Transverse colon (tissue), 4 donors: ENCODE measurements around the gene POMC. TPM values are rescaled to one million over a fixed set of nuclear protein-coding genes. Genes with fewer than 3 reads are reported as not detected.
"Not testable (repeated sequence)": the region's sequence is repeated elsewhere in the genome, so short reads cannot be mapped to it uniquely, and the experiment has no call there.

Experiments used
- DNase-seq: peaks from one replicate; pipeline ENCODE4 v3.0.0-alpha.2; 2019
- H3K27ac ChIP-seq, 4 donors: fragments of 200-600 bp; sonication (generic); 2 replicates each; pipeline ENCODE4 v1.5.1; 2016 to 2018; ENCODE audit warnings: inconsistent platforms in 4 of 4
- H3K27me3 ChIP-seq: fragments of 200-600 bp; sonication (generic); 2 replicates; pipeline ENCODE4 v1.5.1; 2017; ENCODE audit warnings: inconsistent platforms
- H3K36me3 ChIP-seq, 4 donors: fragments of 200-600 bp; sonication (generic); 2 replicates each; pipeline ENCODE4 v1.5.1; 2017 to 2019; ENCODE audit warnings: inconsistent platforms in 4 of 4
- H3K4me1 ChIP-seq, 4 donors: fragments of 200-600 bp; sonication (generic); 2 replicates each; pipeline ENCODE4 v1.5.1; 2017 to 2020; ENCODE audit warnings: inconsistent platforms in 4 of 4
- H3K4me3 ChIP-seq, 4 donors: fragments of 200-600 bp; sonication (generic); 1 replicate in 1 of 4; 2 replicates in 3 of 4; pipeline versions ENCODE4 v1.5.1 to v1.6.1; 2017 to 2019; ENCODE audit warnings: inconsistent platforms in 4 of 4
- H3K9me3 ChIP-seq, 2 donors: fragments of 200-600 bp; sonication (generic); 2 replicates each; pipeline ENCODE4 v1.5.1; 2017 to 2019; ENCODE audit warnings: inconsistent platforms in 2 of 2
- CTCF ChIP-seq, 5 experiments: fragments of 200-600 bp in 3 of 5; fragments of 450-650 bp in 2 of 5; sonication (generic) in 3 of 5; IDR thresholded peaks; 1 replicate in 2 of 5; 2 replicates in 3 of 5; pipeline ENCODE4 v1.5.1; 2016 to 2017; ENCODE audit warnings: antibody characterized with exemption in 5 of 5, inconsistent platforms in 3 of 5, mild to moderate bottlenecking in 2 of 5, moderate library complexity in 1 of 5
- EP300 ChIP-seq: sonication (generic); formaldehyde crosslinking; IDR thresholded peaks from one replicate; pipeline ENCODE4 v1.6.1; 2017; ENCODE audit warnings: antibody characterized with exemption, low read depth
- POLR2A ChIP-seq: fragments of 450-650 bp; IDR thresholded peaks from one replicate; pipeline ENCODE4 v1.6.1; 2016; ENCODE audit warnings: antibody characterized with exemption, mild to moderate bottlenecking, moderate library complexity
- POLR2AphosphoS5 ChIP-seq, 3 donors: sonication (generic); formaldehyde crosslinking; IDR thresholded peaks; one replicate each; pipeline ENCODE4 v1.6.1; 2016; ENCODE audit warnings: antibody characterized with exemption in 3 of 3
- WGBS, 2 donors: methylation state at CpG; one replicate each; pipeline ENCODE4 v1.1.5; 2018; ENCODE audit warnings: low coverage in 1 of 2; 5-methylcytosine and 5-hydroxymethylcytosine counted together
- in situ Hi-C, 4 donors: fragments of 200-750 bp; cut with MboI; loops; one replicate each; pipeline versions ENCODE4 v1.15.0 to v1.15.1; 2017; ENCODE audit warnings: low sequenced_read_pairs in 3 of 4, low pct_ligation_motif_present in 1 of 4, low pct_unique_long_range_greater_than_20kb in 1 of 4
- intact Hi-C: fragments of 100-400 bp; cut with DNase I; formaldehyde crosslinking; loops from one replicate; pipeline ENCODE4 v1.15.1; 2023; ENCODE audit warnings: low total_unique reads
- total RNA-seq, 4 donors: library from RNA; depleted of rRNA; stranded (reverse); fragments of >200 nt; gene quantifications; one replicate each; pipeline ENCODE4 v1.1.0, GENCODE V29; 2016

POMC gene
- total RNA-seq, 4 donors from 2014 or later = 7.9 to 9.0 TPM; not detected in 2

GRCh38 chr2:25145803-25146202 is 22.6 kb downstream of the POMC start:
- 71 to 72% methylated on average over 6 of the region's 6 CpGs for whole genome bisulfite sequencing, 2 donors

GRCh38 chr2:25141120-25141519 is 27.3 kb downstream of the POMC start:
- TF ChIP-seq CTCF (IDR thresholded peaks at IDR 0.05) = no peak
- TF ChIP-seq POLR2A = no peak
- TF ChIP-seq POLR2AphosphoS5 (IDR thresholded peaks at IDR 0.05) = no peak
- no peak for TF ChIP-seq EP300
- 66% methylated on average over 8 of the region's 8 CpGs; no CpG with 5 or more reads in 1 of the 2 donors for WGBS, 2 donors
- in situ Hi-C loops = loop anchor here in 2 of 4 donors (25.0 kb wide), 1 partner anchor 729 kb away; no protein-coding TSS in a partner anchor

More at GRCh38 chr2:25145803-25146202, 22.6 kb downstream of the POMC start:
- no peaks in the 10 kb centered on the region for H3K36me3 ChIP-seq
- H3K4me1 ChIP-seq = no peaks in the 10 kb centered on the region
- H3K4me3 ChIP-seq = no peak overlapping the region
- no peaks in the 10 kb centered on the region for H3K27me3 ChIP-seq
- intact Hi-C loops (no loop called here), in situ Hi-C loops (loop anchor here in 2 of 4 donors (25.0 kb wide), 1 partner anchor 734 kb away; no protein-coding TSS in a partner anchor)
- TF ChIP-seq CTCF (IDR thresholded peaks at IDR 0.05) = no peak
- TF ChIP-seq POLR2A = no peak
- no peak for TF ChIP-seq POLR2AphosphoS5 (IDR thresholded peaks at IDR 0.05)
- TF ChIP-seq EP300 = no peak
- H3K27ac ChIP-seq = no peak overlapping the region
- DNase-seq = no peak
- no peaks in the 10 kb centered on the region for H3K9me3 ChIP-seq

GRCh38 chr2:25140535-25140934 is 27.8 kb downstream of the POMC start:
- DNase-seq, H3K4me1 ChIP-seq, H3K4me3 ChIP-seq, H3K27ac ChIP-seq, H3K36me3 ChIP-seq, H3K9me3 ChIP-seq, intact Hi-C loops, H3K27me3 ChIP-seq: not testable (repeated sequence)
- 60 to 87% methylated on average over 1 to 4 of the region's 4 CpGs for WGBS, 2 donors
- in situ Hi-C loops = loop anchor here in 2 of 4 donors (25.0 kb wide), 1 partner anchor 728 kb away; no protein-coding TSS in a partner anchor

More at GRCh38 chr2:25141120-25141519, 27.3 kb downstream of the POMC start:
- no peak overlapping the region for H3K27ac ChIP-seq
- H3K27me3 ChIP-seq = no peaks in the 10 kb centered on the region
- no peak overlapping the region for H3K4me3 ChIP-seq
- no peaks in the 10 kb centered on the region for H3K4me1 ChIP-seq
- H3K36me3 ChIP-seq = no peaks in the 10 kb centered on the region
- no peaks in the 10 kb centered on the region for H3K9me3 ChIP-seq
- intact Hi-C loops = no loop called here
- no peak for DNase-seq

GRCh38 chr2:25132693-25133092 is 35.7 kb downstream of the POMC start:
- Histone ChIP-seq H3K4me1 (peaks cover 0 to 13% (median 11%) of the 10 kb centered on the region in 4 donors), H3K36me3 (no peaks in the 10 kb centered on the region), H3K4me3 (no peak overlapping the region), H3K27ac (no peak overlapping the region), H3K9me3 (no peaks in the 10 kb centered on the region), H3K27me3 (peaks cover 16% of the 10 kb centered on the region)
- no peak for DNase-seq
- WGBS, 2 donors = 94% methylated on average over 13 of the region's 13 CpGs; no CpG with 5 or more reads in 1 of the 2 donors
- TF ChIP-seq CTCF (IDR thresholded peaks at IDR 0.05) (no peak), POLR2A (no peak), EP300 (no peak), POLR2AphosphoS5 (IDR thresholded peaks at IDR 0.05) (no peak)
- in situ Hi-C loops (loop anchor here (5.0 to 25.0 kb wide), 3 partner anchors 148 to 720 kb away; no protein-coding TSS in a partner anchor), intact Hi-C loops (no loop called here)

- TF ChIP-seq CTCF (IDR thresholded peaks at IDR 0.05) (no peak), POLR2A (no peak), POLR2AphosphoS5 (IDR thresholded peaks at IDR 0.05) (no peak), EP300 (no peak)
- H3K9me3 ChIP-seq = no peaks in the 10 kb centered on the region
- in situ Hi-C loops = loop anchor here (5.0 to 25.0 kb wide), 3 partner anchors 147 to 720 kb away; no protein-coding TSS in a partner anchor
- 50 to 58% methylated on average over 3 to 9 of the region's 9 CpGs for WGBS, 2 donors
- peaks cover 16% of the 10 kb centered on the region for H3K27me3 ChIP-seq
- no peak overlapping the region for H3K27ac ChIP-seq
- H3K4me1 ChIP-seq = peaks cover 0 to 13% (median 11%) of the 10 kb centered on the region in 4 donors
- intact Hi-C loops = no loop called here
- H3K4me3 ChIP-seq = peak overlapping the region in 2 of 4 donors; percentile 28 to 36
- no peaks in the 10 kb centered on the region for H3K36me3 ChIP-seq
- DNase-seq = no peak
Measured at GRCh38 chr2:25132299-25132635, 36.1 kb downstream of the POMC start.
